IMR-90 (cell line): ENCODE results near the gene TAS1R1.

Experiments
- CTCF ChIP-seq: conservative IDR thresholded peaks from 2 replicates; pipeline ENCODE4 v1.5.1; 2012; ENCODE audit warnings: mild to moderate bottlenecking, low read depth, low read length, improper control_type of control experiment
- MAZ ChIP-seq: IDR thresholded peaks from 2 replicates; pipeline ENCODE4 v1.6.1; 2012; ENCODE audit warnings: low read depth, mild to moderate bottlenecking, low read length, improper control_type of control experiment, moderate library complexity, borderline replicate concordance
- POLR2A ChIP-seq: IDR thresholded peaks from 2 replicates; pipeline ENCODE4 v1.6.1; 2012; ENCODE audit warnings: mild to moderate bottlenecking, low read depth, low read length
- RFX5 ChIP-seq: IDR thresholded peaks from 2 replicates; pipeline ENCODE4 v1.8.0; 2012; ENCODE audit warnings: low read depth, mild to moderate bottlenecking, low read length, moderate library complexity
- SMC3 ChIP-seq: fragments of 150-350 bp; IDR thresholded peaks from 2 replicates; pipeline ENCODE4 v1.6.1; 2016; ENCODE audit warnings: low read depth, mild to moderate bottlenecking, antibody characterized with exemption, low read length, moderate library complexity
- USF2 ChIP-seq: fragments of 150-350 bp; IDR thresholded peaks from 2 replicates; pipeline ENCODE4 v1.6.1; 2017; ENCODE audit warnings: mild to moderate bottlenecking, antibody characterized with exemption, low read length, low read depth
- TF ChIP-seq, protein P1 (sequence below): fragments of 150-350 bp; IDR thresholded peaks from 2 replicates; pipeline ENCODE4 v1.6.1; 2016; ENCODE audit warnings: low read depth, mild to moderate bottlenecking, low read length, moderate library complexity, borderline replicate concordance

- no peak for TF ChIP-seq CTCF
- no peak for TF ChIP-seq MAZ
- no peak for TF ChIP-seq SMC3
- no peak for TF ChIP-seq POLR2A
- TF ChIP-seq, protein P1, sequence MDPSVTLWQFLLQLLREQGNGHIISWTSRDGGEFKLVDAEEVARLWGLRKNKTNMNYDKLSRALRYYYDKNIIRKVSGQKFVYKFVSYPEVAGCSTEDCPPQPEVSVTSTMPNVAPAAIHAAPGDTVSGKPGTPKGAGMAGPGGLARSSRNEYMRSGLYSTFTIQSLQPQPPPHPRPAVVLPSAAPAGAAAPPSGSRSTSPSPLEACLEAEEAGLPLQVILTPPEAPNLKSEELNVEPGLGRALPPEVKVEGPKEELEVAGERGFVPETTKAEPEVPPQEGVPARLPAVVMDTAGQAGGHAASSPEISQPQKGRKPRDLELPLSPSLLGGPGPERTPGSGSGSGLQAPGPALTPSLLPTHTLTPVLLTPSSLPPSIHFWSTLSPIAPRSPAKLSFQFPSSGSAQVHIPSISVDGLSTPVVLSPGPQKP: no peak
- no peak for TF ChIP-seq RFX5
- no peak for TF ChIP-seq USF2
These were observed 38.7 kb downstream of the TAS1R1 start for GRCh38 chr1:6593810-6594209.
